ENCODE data around the gene RNASE1.

- TF ChIP-seq EZH2phosphoT487 (IDR thresholded peaks at IDR 0.05; ENCODE audit: insufficient read depth, low read depth): no peak
- TF ChIP-seq EZH2 (IDR thresholded peaks at IDR 0.05; ENCODE audit: insufficient read depth, poor library complexity, severe bottlenecking): no peak
Observed at GRCh38 chr14:20760950-20761349, 41.7 kb downstream of the RNASE1 start.
